ENCODE results near the gene CDK6. TPM values are rescaled to one million over a fixed set of nuclear protein-coding genes. Genes with fewer than 3 reads are reported as not detected.
A peak's percentile ranks its signal among the peaks of the same experiment; 100 is the strongest.
"Not testable (repeated sequence)": the region's sequence is repeated elsewhere in the genome, so short reads cannot be mapped to it uniquely, and the experiment has no call there.

CDK6 gene
- total RNA-seq, 3 donors from 2014 or later, result 310 to 350 (median 347) TPM

DNA sequence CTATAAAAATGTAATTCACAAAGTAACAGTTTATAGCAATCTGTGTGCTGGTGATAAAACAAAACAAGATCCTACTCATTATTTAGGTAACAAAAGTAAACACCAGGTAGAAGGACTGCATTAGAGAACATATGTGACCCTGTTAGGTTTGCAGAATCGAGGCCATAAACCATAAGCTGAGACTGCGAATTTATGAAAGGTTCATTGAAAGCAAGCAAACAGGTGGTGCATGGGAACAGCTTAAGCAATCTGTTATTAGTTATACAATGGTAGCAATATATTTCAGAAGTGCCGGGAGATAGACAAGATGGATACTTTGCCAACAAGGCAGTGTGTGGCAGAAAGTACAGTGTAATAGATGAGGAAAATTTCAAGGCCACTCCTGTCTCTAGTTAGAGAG, 222.7 kb downstream of the CDK6 start:
- no peak for ATAC-seq
- peaks cover 43% of the 10 kb centered on the region for H3K36me3 Mint-ChIP-seq (ENCODE audit: insufficient read depth)
- no peaks in the 10 kb centered on the region for H3K27me3 Mint-ChIP-seq (ENCODE audit: low read depth)
- H3K4me3 Mint-ChIP-seq, result no peak overlapping the region
- peaks cover 23% of the 10 kb centered on the region for H3K4me1 Mint-ChIP-seq (ENCODE audit: low read depth)
- no peaks in the 10 kb centered on the region for H3K9me3 Mint-ChIP-seq
- DNase-seq, result no peak

DNA sequence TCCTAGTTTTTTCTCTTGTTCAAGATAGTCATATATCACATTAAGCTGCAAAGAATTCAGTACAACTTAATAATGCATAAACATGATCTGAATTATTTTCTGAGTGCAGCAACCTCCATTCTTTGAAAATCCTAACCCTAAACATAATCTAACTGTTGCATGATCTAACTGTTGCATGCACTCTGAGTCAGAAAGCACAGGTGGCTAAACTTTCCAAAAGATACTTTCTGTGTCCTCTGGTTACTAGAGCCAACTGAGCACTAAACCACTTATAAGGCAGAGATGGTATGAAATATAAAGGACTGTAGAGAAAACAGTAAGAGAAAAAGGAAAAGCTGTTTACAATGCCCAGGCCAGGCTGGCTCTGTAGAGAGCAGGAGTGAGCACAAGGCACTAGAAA, 223.2 kb downstream of the CDK6 start:
- H3K9me3 Mint-ChIP-seq, result no peaks in the 10 kb centered on the region
- peaks cover 41% of the 10 kb centered on the region for H3K36me3 Mint-ChIP-seq (ENCODE audit: insufficient read depth)
- H3K4me3 Mint-ChIP-seq, result no peak overlapping the region
- H3K27me3 Mint-ChIP-seq (ENCODE audit: low read depth), result no peaks in the 10 kb centered on the region
- DNase-seq (no peak), ATAC-seq (no peak)
- peaks cover 23% of the 10 kb centered on the region for H3K4me1 Mint-ChIP-seq (ENCODE audit: low read depth)

DNA sequence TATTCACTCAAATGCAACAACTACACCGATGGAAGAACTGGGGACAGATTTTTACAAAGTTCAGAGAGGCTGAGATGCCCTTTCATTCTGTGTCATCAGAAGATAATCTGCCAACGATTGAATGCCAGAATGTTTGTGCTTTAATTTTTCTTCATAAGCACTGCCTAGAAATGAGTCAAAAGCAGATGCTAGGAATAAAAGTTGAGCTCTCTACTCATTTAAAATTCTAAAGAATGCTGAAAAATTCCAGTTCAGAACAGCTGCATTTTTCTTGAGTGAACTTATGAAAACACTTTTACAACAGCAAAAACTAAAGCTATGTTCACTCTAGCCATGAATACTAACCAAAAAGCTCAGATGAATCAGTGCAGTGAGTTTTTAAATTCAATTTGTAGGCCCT, 223.9 kb downstream of the CDK6 start:
- DNase-seq, result no peak
- peaks cover 23% of the 10 kb centered on the region for H3K4me1 Mint-ChIP-seq (ENCODE audit: low read depth)
- H3K27me3 Mint-ChIP-seq (ENCODE audit: low read depth), result no peaks in the 10 kb centered on the region
- H3K9me3 Mint-ChIP-seq, result no peaks in the 10 kb centered on the region
- H3K36me3 Mint-ChIP-seq (ENCODE audit: insufficient read depth), result peaks cover 36% of the 10 kb centered on the region
- H3K4me3 Mint-ChIP-seq, result peak overlapping the region; percentile 9
- peak; percentile 20 to 52 for ATAC-seq

DNA sequence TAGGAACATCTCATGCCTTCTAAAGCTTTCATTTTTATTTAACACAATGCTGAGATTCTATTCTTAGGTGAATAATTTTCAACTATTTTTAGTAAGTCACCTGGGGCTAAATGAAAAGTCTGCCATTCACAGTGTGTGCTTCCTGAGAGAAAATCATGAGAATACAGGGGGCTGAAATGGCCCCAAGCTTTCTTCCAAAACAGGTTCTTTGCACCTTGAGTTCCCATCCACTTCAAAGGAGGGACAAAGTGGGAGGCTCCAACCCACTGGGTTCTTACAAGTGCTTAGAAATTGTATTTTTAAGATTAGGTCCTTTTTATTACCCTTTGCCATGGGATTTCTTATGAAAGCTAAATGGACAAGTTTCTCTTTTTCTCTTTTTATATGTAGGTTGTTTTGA, 224.6 kb downstream of the CDK6 start:
- ATAC-seq, result no peak
- Mint-ChIP-seq H3K9me3 (no peaks in the 10 kb centered on the region), H3K27me3 (ENCODE audit: low read depth) (no peaks in the 10 kb centered on the region), H3K4me3 (no peak overlapping the region), H3K4me1 (ENCODE audit: low read depth) (peaks cover 23% of the 10 kb centered on the region), H3K36me3 (ENCODE audit: insufficient read depth) (peaks cover 38% of the 10 kb centered on the region)
- DNase-seq, result no peak

DNA sequence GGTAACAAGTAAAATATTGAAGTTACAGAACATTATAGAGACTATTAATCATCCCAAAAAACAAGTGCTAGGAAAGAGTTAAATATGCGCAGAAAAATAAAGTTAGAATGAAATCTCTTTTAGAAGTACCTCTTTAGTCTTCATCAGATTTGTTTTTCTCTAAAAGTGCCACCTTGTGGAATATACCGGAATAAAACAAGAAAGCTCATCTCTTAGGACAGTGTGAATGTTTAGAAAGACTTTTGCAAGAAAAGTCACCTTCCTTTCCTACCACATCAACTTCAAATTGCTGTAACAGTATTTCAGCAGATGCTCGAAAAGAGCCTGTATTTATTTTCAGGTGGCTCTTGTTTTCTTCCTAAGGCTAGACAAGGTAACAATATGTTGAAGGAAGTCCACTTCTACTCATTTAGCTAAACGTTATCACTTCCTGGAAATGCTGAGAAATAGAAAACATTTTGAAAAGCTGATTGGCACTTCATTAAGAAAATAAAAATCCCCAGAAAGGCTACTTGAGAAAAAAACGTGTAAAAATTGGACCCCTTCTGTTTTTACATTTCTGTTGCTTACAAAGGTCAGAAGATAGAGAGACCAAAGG, 226.4 kb downstream of the CDK6 start:
- no peaks in the 10 kb centered on the region for H3K27me3 Mint-ChIP-seq (ENCODE audit: low read depth)
- H3K4me3 Mint-ChIP-seq, result no peak overlapping the region
- DNase-seq (no peak), ATAC-seq (peak in 1 of 2 donors; percentile 61)
- peaks cover 23% of the 10 kb centered on the region for H3K4me1 Mint-ChIP-seq (ENCODE audit: low read depth)
- H3K9me3 Mint-ChIP-seq, result no peaks in the 10 kb centered on the region
- H3K36me3 Mint-ChIP-seq (ENCODE audit: insufficient read depth), result peaks cover 35% of the 10 kb centered on the region

DNA sequence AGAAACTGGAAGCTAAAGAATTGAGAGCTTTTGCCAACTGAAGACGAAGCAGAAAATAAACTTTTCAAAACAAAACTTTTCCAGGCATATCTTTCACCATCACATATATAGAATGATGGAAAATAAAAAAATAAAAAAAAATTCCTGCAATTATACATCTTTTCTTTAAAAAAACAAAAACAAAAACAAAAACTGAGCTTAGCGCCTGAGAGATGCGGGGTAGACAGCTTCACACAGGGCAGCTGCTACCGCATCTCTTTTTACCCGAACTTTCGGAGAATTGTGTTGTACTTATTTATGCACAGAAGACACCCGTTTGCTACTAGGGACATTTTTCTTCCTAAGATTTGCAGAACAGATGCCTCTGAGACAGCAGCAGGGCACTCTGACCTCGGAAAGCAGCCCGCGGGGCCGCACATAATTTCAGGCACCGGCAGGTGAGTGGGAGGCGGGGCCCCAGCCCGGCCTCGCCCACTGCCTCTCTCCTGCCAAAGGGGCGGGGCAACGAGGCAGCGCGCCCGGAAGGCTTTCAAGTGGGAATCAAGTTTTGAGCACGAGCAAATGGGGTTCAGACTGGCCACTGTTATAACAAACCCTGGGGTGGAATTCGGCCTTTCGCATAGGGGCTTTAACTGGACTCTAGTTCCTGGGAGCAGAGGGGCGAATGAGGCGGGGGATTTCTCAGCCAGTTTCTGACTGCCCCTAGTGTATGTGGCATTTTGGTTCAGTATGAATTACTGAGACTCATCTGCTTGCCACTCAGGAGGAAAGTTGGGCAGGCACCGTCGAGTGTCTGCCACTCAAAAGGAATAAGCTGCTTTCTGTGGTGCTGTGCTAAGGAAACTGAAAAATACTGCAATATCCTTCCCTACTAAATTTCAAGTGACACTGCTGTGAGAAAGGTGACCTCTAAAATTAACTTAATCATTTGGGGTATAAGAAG, 227.7 kb downstream of the CDK6 start:
- no peak for ATAC-seq

DNA sequence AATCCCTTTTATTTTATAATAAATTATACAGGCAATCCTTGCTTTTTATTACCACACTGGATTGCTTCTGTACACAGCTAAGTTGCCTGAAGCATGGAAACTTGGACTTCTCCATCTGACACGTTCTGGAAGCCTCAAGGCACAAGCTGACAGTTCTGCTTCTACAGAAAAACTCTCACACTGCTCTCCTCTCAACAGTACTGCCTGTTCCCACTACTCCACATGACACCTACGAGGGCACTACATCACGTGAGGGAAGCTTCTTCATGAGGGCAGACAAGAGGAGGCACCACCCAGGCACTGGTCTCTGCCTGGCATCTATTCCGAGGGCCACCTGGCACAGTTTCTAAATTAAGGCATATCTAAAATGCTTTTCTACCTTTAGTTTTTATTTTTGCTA, 229.4 kb downstream of the CDK6 start:
- H3K9me3 Mint-ChIP-seq, result no peaks in the 10 kb centered on the region
- DNase-seq, result no peak
- no peaks in the 10 kb centered on the region for H3K27me3 Mint-ChIP-seq (ENCODE audit: low read depth)
- ATAC-seq, result no peak
- peaks cover 12% of the 10 kb centered on the region for H3K4me1 Mint-ChIP-seq (ENCODE audit: low read depth)
- H3K36me3 Mint-ChIP-seq (ENCODE audit: insufficient read depth), result peaks cover 11% of the 10 kb centered on the region
- H3K4me3 Mint-ChIP-seq, result no peak overlapping the region

More for the DNA sequence above, 227.7 kb downstream of the CDK6 start:
- no peak for DNase-seq
- H3K27me3 Mint-ChIP-seq (ENCODE audit: low read depth), result no peaks in the 10 kb centered on the region
- H3K4me3 Mint-ChIP-seq, result no peak overlapping the region
- H3K36me3 Mint-ChIP-seq (ENCODE audit: insufficient read depth), result peaks cover 25% of the 10 kb centered on the region
- H3K9me3 Mint-ChIP-seq, result no peaks in the 10 kb centered on the region
- H3K4me1 Mint-ChIP-seq (ENCODE audit: low read depth), result peaks cover 23% of the 10 kb centered on the region

DNA sequence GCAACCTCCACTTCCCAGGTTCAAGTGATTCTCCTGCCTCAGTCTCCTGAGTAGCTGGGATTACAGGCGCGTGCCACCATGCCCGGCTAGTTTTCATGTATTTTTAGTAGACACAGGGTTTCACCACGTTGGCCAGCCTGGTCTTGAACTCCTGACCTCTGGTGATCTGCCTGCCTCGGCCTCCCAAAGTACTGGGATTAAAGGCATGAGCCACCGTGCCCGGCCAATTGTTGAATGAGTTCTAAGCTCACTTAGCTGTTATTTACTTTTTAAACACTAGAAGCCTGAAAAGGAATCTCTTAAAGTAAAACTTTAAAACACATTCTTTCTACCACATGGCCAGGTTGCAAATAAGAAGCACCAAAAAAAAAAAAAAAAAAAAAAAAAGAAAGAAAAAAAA, 231.9 kb downstream of the CDK6 start:
- H3K27me3 Mint-ChIP-seq (ENCODE audit: low read depth); H3K4me3 Mint-ChIP-seq; DNase-seq; H3K9me3 Mint-ChIP-seq; H3K4me1 Mint-ChIP-seq (ENCODE audit: low read depth); ATAC-seq: not testable (repeated sequence)
- peaks cover 11% of the 10 kb centered on the region for H3K36me3 Mint-ChIP-seq (ENCODE audit: insufficient read depth)

DNA sequence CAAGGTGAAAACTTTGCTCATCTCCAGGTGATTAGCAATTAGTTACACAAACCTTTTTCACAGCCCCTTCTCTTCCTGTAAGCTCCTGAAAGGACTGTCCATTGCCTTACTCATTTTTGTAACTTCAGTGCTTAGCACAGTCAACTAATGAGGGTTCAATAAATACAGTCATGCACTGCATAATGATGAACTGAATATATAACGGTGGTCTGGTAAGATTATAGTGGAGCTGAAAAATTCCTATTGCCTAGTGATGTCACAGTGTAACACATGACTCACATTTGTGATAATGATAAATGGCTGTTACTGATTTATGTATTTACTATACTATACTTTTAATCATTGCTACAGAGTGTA, 233.3 kb downstream of the CDK6 start:
- H3K27me3 Mint-ChIP-seq (ENCODE audit: low read depth), result no peaks in the 10 kb centered on the region
- peaks cover 9% of the 10 kb centered on the region for H3K36me3 Mint-ChIP-seq (ENCODE audit: insufficient read depth)
- no peaks in the 10 kb centered on the region for H3K9me3 Mint-ChIP-seq
- H3K4me3 Mint-ChIP-seq, result no peak overlapping the region
- peak; percentile 7 to 18 for ATAC-seq
- no peaks in the 10 kb centered on the region for H3K4me1 Mint-ChIP-seq (ENCODE audit: low read depth)
- DNase-seq, result no peak

DNA sequence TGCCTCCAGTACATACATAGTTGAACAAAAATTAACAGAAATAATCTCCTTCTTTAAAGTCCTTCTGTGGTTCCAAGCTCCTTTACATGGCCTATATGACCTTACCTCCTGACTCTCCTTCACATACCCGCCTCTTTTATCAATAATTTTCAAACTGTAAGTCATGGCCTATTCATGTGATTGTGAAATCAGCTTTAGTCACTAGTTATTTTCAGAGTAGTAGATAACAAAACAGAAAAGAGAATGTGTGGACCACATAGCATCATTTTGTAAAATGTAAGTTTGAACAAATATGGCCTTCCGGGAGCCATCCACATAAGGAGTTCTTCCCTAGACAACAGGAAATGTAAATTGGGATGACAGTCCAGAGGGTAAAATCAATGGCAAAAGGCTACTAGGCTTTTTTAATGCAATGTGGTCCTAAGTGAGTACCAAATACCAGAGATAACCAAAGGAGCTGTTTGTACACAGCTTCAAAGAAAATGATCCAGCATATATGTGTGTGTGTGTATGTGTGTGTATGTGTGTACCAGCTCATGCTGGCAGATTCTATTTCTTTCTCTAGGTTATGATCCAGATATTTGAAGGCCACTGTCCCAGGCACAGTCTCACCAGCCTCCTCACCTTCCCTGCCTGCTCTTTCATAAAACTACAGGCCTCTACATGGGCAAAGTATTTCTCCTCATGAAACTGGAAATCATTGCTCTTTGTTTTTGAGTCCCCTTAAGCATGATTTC, 233.9 kb downstream of the CDK6 start:
- Mint-ChIP-seq H3K9me3 (no peaks in the 10 kb centered on the region), H3K36me3 (ENCODE audit: insufficient read depth) (peaks cover 9% of the 10 kb centered on the region), H3K27me3 (ENCODE audit: low read depth) (no peaks in the 10 kb centered on the region), H3K4me3 (no peak overlapping the region), H3K4me1 (ENCODE audit: low read depth) (no peaks in the 10 kb centered on the region)
- no peak for DNase-seq
- peak in 1 of 2 donors; percentile 28 for ATAC-seq

DNA sequence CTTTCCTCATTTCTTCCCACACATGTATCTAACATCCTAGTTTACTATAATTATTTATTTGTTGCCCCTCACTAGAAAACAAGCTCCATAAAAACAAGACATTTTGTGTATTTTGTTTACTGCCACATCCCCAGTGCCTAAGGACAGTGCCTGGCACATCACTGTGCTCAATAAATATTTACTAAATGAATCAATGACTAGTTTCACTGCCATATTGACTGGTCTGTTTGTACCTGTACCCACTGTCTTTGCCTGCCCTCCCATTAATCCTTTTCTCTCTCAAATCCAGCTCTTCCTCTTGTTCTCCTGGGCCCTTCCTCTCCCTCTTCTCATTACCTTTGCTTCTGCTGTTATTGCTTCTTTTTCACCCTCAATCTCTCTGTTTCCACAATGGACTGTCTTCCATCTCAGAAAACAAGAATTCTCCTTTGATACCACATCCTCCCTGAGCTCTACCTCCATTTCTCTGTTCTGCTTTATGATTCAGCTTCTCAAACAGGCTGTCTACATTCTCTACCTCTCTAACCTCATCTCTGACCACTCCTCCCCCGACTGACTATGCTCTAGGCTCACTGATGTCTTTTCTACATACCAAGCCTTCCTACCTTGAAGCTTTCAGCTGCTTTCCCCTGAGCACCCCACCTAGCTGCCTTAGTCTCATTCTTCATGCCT, 237.9 kb downstream of the CDK6 start:
- peak; percentile 54 to 61 for ATAC-seq
- H3K4me1 Mint-ChIP-seq (ENCODE audit: low read depth), result no peaks in the 10 kb centered on the region
- no peak overlapping the region for H3K4me3 Mint-ChIP-seq
- no peaks in the 10 kb centered on the region for H3K36me3 Mint-ChIP-seq (ENCODE audit: insufficient read depth)
- H3K27me3 Mint-ChIP-seq (ENCODE audit: low read depth), result peaks cover 2% of the 10 kb centered on the region
- H3K9me3 Mint-ChIP-seq, result no peaks in the 10 kb centered on the region
- DNase-seq, result no peak

DNA sequence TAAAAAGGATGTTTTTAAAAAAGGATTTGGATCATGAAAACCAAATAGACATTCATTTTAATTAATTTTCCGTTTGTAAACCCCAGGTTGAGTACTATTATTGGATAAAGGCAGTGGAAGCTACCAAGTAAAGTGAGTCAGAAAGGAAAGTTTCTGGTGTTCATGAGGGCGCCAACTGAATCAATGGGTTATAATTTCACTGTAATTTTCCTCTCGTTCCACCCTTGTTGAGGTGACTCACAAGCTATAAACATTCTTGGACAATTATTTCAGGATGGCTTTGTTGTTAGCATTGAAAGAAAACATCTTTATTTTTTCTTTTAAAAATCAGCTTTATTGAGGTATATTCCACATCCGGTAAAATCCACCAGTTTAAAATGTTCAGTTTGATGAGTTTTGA, 241.1 kb downstream of the CDK6 start:
- Mint-ChIP-seq H3K36me3 (ENCODE audit: insufficient read depth) (no peaks in the 10 kb centered on the region), H3K27me3 (ENCODE audit: low read depth) (peaks cover 2% of the 10 kb centered on the region), H3K4me1 (ENCODE audit: low read depth) (peaks cover 5% of the 10 kb centered on the region), H3K9me3 (no peaks in the 10 kb centered on the region), H3K4me3 (no peak overlapping the region)
- DNase-seq (no peak), ATAC-seq (no peak)

DNA sequence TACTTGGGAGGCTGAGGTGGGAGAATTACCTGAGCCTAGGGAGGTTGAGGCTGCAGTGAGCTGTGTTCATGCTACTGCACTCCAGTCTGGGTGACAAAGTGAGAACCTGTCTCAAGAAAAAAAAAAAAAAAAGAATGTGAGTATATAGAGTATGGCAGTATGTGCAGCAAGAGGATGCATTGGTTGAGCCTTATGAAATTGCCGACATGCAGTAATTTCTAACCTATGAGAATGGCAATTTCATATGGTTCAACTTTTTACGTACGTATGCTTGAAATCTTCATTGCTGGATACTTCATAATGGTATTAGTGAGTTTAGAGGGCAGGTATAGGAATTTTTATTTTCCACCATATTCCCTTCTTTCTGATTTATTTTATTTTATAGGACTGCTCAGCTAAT, 241.6 kb downstream of the CDK6 start:
- ATAC-seq (no peak), DNase-seq (no peak)
- Mint-ChIP-seq H3K4me1 (ENCODE audit: low read depth) (peaks cover 5% of the 10 kb centered on the region), H3K9me3 (no peaks in the 10 kb centered on the region), H3K36me3 (ENCODE audit: insufficient read depth) (no peaks in the 10 kb centered on the region), H3K27me3 (ENCODE audit: low read depth) (peaks cover 2% of the 10 kb centered on the region), H3K4me3 (no peak overlapping the region)

DNA sequence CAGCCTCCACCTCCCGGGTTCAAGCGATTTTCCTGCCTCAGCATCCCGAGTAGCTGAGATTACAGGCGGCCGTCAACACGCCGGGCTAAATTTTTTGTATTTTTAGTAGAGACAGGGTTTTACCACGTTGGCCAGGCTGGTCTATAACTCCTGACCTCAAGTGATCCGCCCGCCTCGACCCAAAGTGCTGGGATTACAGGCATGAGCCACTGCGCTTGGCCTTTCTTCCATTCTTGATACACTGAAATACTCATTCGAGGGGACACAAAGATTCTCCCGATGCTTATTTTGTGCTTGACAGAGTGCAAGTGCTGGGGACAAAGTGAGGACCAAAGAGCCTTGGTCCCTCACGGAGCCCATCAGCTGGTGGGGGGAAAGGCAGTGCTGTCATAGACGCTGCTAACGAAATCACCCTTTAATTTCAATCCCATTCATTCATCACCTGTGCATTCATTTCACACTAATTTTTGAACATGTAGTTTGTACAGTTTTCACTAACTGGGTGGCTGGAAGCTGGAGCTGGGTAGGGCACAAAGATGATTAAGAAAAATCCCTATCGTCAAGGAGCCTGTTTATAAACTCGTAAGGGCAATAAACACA, 245.6 kb downstream of the CDK6 start:
- no peaks in the 10 kb centered on the region for H3K9me3 Mint-ChIP-seq
- ATAC-seq (no peak), DNase-seq (no peak)
- H3K4me1 Mint-ChIP-seq (ENCODE audit: low read depth), result peaks cover 42% of the 10 kb centered on the region
- H3K36me3 Mint-ChIP-seq (ENCODE audit: insufficient read depth), result peaks cover 17% of the 10 kb centered on the region
- H3K27me3 Mint-ChIP-seq (ENCODE audit: low read depth), result peaks cover 2% of the 10 kb centered on the region
- H3K4me3 Mint-ChIP-seq, result peak overlapping the region; percentile 94

Data from activated T-cell treated with anti-CD3 and anti-CD28 coated beads, Interleukin-2, amount 50 U/mL, for 4 hours (primary cell).